Kasumi-1 (cell line): ENCODE data around the gene GBA3.

Experiments used
- DNase-seq, 2 experiments: peaks; one replicate each; lab custom pipeline; 2025; lab: John Stamatoyannopoulos, UW

The GBA3 gene

DNA sequence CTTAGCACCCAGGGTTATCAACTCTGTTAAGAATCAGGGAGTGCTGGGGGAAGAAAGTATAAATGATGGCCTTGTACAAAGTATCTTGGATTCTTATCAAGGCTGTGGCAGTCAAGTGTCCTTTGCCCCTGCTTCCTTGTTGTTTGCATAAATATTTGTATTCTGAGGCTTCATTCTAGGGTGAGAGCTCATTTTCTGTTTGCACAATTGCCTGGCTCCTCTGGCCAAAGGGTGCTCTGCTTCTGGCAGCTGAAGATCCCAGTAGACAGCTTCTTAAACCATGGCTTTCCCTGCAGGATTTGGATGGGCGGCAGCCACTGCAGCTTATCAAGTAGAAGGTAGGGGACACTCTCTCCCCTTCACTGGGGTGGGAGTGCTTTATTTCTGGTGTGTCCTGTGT is at the start of gene GBA3:
Gene GBA3 (plus strand): TSS at position 202 of the 400 bp plus-strand sequence.
- DNase-seq: no peak

DNA sequence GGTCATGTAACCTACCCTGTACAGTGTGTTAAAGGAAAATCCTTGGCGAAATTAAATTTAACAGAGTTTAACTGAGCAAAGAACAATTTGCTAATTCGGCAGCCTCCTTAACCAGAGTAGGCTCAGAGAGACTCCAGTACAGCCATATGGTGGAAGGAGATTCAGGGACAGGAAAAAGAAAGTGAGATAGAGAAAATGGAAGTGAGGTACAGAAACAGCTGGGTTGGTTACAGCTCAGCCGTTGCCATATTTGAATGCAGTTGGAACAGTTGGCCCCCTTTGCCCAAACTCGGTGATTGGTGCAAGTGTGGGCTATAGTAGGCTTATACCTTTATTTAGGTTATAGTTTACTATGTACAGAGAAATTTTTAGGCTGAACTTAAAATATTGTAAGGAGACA is 48.8 kb upstream of the GBA3 start:
- DNase-seq: no peak

DNA sequence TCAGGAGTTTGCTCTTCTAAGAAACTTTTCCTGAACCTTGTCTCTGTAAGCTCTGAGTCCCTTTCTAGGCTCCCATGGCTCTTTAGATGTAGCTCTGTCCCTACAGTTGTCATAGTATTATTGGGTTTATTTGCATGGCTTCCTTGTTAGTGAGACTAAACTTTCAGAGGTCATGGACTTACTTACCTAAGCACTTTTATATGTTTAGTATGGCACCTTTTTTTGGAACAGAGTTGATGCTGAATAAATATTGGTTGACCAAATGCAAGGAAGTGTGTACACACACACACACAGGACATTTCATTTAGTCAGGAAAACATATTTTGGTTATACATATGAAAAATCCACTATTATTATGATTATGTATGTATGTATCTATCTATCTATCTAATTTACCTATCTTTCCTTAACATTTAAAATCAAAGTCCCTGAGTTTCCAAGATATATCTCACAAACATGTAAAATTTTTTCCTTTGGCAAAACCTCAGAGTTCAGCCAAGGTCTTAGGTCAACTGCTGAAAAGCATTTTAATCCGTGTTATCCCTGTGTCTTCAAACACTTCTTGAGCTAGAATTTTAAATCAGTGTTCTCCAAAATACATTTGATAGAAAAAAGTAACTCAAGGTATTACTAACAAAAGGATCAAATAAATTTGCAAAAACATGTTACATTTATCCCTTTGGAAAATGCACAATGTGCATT is 47.1 kb upstream of the GBA3 start:
- no peak for DNase-seq

DNA sequence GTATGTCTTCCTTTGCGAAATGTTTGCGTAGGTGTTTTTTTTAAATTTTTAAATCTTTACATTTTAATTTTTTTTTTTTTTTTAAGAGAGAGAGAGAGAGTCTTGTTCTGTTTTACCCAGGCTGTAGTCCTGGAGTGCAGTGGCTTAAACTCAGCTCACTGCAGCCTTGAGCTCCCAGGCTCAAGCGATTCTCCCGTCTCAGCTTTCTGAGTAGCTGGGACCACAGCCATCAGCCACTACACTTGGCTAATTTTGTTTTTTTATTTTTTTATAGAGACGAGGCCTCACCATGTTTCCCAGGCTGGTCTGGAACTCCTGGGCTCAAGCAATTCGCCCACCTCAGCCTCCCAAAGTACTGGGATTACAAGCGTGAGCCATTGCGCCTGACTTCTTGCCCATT is 43.7 kb upstream of the GBA3 start:
- DNase-seq: no peak

DNA sequence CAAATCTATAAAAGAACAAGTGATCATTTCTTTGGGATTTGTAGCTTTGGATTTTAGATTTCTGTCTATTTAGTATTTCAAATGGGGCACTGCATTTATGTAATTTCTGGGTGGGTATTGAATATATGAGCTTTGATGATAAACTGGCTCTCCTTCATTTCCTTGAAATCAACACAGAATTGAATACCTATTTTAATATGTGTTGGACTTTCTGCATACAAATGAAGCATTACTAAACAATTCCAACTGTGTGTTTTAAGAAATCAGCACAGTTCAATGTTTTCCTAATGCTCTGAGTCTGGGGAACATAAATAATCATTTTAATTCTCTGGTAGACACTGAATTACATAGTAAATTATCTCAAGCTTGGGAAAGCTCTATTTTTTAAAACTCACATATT is 42.0 kb upstream of the GBA3 start:
- no peak for DNase-seq

DNA sequence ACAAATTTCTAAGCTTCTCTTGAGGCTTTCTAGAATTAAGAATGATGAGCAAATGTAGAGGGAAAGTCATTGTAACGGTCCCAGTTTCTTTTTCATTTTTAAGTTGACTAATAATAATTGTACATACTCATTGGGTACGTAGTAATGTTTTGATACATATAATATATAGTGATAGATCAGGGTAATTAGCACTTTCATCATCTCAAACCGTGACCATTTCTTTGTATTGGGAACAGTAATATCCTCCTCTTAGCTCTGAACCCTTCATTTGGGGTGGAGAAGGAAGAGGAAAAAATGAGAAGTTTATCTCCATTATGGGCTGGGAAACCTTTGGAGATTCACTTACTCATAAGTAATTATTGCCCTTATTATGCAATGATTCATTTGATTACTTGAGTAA is 39.0 kb upstream of the GBA3 start:
- DNase-seq: no peak

DNA sequence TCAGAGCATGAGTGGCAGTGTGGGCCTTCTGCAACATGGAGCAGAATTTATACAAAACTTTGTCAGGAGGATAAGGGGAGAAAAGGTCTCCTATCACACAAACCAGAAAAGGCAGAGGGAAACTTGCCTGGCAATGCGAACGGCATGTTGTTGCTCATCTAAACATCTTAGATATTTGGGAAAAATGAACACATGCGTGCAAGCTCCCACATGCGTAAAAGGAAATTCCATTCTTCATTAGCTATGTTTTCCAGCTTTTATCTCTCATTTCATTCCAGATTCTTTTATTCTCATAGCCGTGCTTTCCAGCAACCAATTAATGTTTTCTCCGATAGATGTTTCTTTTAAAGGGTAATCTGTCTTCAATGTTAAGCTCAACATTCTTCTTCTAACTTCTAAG is 31.3 kb upstream of the GBA3 start:
- DNase-seq: no peak

DNA sequence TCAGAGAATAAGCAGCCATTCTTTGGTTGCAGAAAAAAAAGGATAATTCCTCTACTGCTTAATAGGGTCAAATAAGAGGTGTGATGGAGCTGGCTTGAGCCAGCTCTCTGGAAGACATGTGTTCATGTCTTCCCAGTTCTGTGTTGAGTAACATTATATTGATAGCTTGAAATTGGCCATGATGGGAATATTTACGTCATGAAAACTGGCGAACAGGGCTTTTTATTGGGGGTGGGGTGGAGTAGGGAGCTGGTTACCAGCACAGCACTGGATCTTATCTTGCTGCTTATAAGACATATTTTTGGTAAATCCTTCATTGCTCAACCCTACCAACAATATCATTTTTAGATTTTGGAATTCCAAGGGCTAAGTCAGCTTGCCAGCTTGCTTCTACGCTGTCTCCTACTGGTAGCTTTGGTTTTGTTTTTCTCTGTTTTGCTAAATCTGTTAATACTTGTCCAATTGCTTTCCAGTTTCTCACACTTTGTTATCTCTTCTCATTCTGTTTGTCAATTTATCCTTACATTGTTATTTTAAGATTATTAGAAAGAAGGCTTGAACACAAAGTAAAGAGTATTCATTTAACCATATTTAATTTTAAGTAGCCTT is 25.3 kb upstream of the GBA3 start:
- no peak for DNase-seq

DNA sequence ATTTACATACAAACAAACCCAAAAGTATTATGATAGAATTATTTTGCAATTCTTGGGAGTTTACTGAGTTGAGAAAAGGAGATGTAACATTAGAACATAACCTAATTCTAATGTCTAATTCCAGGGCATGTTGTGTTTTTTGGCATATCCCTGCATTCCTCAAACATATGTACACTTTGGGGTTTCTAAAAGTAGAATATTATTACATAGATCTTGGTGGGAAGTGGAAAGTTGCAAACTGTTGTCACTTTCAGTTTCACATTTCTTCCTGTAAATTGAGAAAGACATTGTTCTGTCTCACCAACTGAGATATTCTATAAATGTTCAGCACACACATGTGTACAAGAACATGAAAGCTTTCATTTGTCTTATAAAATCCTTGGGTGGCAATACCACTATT is 24.4 kb upstream of the GBA3 start:
- no peak for DNase-seq

DNA sequence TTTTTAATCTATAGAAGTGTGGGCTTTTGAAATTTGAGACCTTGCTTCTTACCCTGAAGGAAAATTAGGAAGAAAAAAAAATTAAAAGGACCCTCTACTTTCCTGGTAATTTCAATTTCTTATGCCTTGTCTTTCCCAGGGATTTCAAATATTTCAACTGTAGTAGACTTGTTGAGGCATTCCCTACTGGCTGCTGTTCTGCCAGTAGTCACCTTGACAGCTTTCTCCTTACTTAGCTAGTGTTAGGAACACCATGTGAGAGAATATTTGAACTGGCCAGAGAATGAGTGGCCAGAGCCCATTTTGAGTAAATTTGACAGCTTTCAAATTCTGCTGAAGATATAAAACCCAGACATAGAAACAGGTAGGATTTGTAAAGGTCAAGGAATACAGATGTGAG is 24.0 kb upstream of the GBA3 start:
- DNase-seq: no peak

DNA sequence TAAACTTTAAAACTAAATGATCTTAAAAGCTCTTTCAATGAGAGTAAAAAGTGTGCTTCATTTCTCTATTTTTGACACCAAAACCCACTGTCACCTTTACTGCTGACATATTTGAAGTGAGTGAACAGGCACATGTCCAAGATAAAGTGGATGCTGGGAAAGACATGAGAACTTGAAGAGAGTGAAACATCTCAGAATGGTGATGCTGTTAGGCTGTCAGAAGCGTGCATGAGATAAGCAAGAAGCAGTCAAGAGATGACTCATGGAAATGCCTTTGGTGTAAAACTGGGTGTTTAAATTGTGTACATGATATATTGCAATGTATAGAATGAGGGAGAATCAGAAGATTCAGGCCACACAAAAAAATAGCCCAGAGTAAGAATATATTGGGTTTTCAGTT is 21.8 kb upstream of the GBA3 start:
- DNase-seq: no peak

DNA sequence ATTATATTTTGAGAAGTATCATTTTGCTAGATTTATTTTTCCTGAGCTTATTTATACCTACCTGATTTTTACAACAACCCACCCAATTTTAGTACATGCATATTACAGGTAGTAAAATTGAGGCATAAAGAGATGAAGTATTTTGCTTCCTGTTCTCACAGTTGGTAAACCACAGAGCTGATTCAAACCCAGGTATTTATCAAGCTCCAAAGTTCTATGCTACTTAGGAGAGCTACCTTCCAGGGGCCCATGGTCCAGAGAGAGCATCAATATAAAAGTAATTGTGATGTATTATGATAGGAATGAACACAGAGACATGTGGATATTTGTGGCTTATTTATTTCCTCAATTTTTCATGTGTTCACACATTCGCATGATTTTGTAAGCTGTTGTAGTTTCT is 20.2 kb upstream of the GBA3 start:
- no peak for DNase-seq

DNA sequence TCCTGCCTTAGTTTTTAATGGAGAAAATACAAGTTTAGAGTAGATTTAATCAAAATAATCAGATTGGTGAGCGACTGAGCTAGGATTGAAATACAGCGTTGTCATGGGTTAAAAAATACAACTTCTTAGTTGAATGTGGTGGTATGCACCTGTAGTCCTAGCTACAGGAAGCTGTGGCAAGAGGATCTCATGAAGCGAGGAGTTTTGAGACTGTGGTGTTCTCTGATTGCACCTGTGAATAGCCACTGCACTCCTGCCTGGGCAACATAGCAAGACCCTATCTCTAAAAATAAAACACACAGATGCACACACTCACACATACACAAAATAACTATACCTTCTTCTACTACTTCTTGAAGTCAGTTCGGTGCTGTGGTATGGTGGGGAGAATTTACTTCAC is 19.8 kb upstream of the GBA3 start:
- DNase-seq: no peak

DNA sequence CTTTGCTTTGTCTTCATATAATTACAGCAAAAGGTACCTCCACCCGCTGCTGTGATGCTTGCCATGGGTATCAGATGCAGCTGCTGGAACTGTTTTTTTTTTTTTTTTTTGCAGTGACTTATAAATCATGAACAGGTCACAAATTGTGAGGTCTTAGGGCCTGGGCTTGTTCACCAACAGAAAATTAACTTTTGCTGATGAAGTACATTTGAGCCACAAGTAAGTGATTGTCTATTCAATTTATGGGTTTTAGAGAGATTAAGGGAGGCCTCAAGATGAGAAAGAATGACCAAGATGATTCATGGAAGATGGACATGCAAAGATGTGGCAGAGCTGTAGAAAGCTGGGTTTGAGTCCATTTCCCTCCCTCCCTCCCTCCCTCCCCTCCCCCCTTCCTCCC is 18.0 kb upstream of the GBA3 start:
- DNase-seq: no peak

DNA sequence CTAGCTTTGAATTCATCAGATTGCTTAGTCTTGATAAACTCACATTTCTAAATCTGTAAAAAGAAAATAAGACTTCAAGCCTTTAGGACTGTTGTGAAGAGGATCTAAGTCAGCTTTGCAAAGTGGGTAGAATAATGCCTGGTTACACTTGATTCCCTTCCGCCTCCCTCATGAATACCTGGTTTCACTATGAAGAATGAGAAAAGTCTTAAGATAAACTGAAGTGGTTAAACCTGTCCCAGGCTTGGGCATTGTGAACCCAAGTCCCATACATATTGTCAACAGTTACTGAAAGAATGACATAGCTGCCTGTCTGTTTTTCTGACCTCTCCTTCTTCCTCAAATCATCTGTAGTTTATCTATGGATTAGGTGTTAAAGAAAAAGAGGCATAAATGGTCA is 16.7 kb upstream of the GBA3 start:
- DNase-seq: no peak

DNA sequence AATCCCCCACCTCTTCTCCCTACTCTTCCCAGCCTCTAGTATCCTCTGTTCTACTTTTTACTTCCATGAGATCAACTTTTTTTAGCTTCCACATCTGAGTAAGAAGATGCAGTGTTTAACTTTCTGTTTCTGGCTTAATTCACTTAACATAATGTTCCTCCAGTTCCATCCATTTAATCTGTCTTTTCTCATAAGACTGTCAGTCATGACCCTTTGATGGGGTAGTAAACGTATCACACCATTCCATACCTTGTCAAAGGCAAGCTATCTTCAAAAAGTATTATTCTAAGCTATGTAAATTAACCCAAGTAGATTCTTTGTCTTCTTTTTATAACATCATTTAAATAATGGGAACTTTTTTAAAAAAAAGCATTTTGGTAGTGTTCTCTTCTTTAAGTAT is 15.0 kb upstream of the GBA3 start:
- no peak for DNase-seq

DNA sequence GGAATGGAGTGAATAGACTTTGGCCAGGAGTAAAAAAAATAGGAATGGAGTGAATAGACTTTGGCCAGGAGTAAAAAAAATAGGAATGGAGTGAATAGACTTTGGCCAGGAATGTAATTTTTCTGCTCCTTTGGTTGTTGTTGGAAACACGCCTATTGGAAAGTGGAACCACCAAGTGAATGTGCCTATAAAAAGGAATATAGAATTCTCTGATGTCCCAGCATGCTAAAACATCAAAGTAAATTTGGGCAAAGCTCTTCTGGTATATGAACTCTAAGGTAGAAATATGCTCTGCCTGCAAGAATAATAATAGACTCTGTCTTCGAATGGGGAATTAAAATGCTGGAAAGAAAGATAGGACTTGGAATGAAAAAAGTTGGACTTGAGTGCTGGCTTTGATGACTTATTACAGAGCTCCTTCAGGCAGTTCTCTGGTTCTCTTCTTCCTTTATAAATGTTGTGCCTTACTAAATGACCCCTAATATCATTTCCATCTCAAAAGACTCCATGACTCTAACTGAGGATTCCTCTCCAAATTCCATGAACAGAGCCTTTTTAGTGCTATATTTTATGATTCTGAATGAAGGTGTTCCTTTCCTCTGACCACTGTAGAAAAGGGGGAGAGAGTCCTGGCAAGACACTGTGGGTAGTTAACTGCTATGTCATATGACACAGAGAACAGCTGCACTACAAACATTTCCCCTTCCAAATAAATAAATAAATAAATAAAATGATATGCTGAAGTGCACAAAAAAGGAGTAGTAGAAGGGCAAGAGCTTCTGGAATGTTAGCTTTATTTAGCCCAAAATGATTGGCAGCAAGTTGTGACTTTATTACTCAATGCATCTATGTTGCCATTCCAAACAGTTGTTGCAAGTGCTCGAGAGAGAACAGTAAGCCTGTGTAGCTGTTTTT is 13.5 kb upstream of the GBA3 start:
- no peak for DNase-seq

DNA sequence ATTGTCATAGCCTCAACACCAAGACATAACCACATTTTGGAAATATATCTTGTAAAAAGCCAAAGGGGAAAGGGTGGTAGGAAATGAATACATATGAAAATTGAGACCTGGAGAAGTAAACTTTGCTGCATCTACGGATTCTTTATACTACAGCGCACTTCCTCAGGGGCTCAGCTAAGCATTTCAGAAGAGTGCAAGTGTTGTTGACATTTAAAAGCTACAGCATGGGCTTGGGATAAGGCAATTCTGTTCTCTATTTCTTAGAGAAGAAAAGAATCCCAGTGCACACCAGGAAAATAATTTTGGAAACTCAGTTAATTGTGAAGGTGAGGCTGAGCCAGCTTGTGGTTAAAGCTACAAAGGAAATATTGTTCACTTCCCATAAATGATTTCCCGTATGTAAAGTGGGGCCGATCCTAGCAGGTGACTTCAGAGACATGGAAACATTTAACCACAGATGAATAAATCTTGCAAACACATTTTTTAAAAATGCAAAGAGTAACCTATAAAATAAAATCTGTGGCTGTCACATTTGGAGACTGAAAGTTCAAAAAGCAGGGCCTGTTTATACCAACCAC is 12.6 kb upstream of the GBA3 start:
- DNase-seq: no peak

DNA sequence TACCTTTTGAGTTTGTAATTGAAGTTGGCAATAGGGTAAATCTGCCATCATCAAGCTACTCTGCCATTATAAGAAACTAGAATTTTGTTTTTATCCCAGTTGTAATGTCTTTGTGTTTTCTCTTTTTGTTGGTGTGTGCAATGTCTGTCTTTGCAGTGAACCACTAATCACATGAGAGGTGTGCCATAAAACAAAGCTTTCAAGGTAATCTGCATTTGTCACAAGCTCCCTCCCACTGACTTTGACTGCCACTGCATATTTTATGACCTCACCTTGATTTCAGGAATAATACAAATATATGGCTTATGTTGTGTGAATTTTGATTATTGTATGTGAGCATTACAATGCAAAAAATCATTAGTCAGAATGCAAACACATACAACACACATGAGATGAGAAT is 9.0 kb upstream of the GBA3 start:
- no peak for DNase-seq

DNA sequence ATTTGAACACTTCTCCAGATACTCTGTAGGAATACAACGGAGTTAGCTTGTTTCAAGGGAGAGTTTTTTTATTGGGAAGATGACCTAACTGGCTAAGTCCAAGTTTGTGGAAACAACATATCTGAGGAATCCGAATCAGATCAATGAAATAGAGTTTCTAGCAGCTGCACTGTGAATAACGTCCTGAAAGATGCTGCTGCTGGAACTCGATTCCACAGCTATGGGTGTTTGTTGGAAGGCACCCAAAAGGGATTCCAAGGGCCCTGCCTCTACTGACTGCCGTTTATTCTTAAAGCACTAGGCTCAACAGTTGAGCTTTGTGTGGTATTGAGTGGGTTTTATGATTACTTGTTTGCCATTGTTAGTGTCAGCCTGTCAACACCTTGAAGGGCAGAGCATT is 6.6 kb upstream of the GBA3 start:
- no peak for DNase-seq

DNA sequence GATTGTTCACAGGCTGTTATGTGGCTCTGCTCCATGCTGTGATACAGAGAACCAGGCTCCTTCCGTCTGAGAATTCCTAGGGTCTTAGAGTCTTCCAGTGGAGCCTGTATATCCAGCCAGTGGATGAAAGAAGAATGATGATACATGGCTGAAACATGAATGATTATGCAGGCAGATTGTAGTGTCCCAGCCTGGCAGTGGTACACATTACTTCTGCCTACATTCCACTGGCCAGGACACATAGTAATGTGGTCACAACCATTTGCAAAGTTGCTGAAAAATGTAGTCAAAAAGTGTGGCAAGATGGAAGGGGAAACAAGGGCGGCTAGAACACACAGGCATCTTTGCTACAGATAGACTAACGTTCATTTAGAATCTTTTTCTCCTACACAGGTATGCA is 4.5 kb upstream of the GBA3 start:
- DNase-seq: no peak

DNA sequence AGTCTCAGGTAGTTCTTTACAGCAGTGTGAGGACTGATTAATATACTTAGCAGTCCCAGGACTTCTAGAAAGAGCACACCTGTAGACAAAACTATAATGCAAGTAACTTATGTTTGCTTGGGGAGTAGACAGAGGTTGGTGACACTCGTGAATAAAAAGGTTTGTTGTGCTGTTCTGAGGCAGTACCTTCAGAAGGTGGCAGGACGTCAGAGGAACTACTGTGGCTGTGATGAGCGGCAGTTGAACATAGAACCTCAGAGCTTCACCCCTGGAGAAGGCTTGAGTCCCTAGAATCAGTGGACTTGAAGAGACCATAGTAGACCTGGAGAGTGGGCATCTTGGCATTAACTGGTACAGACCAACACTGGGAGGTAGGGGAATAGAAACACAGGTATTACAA is 3.3 kb upstream of the GBA3 start:
- no peak for DNase-seq

DNA sequence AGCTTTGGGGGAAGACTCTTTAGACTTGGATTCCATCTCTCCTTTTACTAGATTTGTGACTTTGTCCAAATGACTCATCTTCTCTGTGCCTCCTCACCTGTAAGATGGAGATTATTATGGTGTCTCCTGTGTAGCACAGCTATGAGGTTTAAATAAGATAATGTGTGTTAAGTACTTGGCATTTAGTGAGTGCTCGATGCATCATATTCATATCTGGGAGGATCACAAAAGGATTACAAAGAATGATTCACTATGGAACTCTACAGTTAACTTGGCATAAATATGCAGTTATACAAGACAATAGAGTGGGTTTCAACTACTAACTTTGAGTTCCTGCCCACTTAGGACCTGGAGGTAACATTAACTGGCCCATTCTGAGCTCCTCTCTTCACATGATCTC is 2.3 kb downstream of the GBA3 start:
- no peak for DNase-seq
